Kidney tubule cell (primary cell): ENCODE measurements around the gene SPTY2D1.
"Not testable (repeated sequence)": the region's sequence is repeated elsewhere in the genome, so short reads cannot be mapped to it uniquely, and the experiment has no call there.

ENCODE experiments used
- DNase-seq: peaks from one replicate; pipeline ENCODE4 v3.0.0-alpha.2; 2018; ENCODE audit warnings: low spot score

The SPTY2D1 gene, protein sequence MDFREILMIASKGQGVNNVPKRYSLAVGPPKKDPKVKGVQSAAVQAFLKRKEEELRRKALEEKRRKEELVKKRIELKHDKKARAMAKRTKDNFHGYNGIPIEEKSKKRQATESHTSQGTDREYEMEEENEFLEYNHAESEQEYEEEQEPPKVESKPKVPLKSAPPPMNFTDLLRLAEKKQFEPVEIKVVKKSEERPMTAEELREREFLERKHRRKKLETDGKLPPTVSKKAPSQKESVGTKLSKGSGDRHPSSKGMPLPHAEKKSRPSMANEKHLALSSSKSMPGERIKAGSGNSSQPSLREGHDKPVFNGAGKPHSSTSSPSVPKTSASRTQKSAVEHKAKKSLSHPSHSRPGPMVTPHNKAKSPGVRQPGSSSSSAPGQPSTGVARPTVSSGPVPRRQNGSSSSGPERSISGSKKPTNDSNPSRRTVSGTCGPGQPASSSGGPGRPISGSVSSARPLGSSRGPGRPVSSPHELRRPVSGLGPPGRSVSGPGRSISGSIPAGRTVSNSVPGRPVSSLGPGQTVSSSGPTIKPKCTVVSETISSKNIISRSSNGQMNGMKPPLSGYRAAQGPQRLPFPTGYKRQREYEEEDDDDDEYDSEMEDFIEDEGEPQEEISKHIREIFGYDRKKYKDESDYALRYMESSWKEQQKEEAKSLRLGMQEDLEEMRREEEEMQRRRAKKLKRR

DNA sequence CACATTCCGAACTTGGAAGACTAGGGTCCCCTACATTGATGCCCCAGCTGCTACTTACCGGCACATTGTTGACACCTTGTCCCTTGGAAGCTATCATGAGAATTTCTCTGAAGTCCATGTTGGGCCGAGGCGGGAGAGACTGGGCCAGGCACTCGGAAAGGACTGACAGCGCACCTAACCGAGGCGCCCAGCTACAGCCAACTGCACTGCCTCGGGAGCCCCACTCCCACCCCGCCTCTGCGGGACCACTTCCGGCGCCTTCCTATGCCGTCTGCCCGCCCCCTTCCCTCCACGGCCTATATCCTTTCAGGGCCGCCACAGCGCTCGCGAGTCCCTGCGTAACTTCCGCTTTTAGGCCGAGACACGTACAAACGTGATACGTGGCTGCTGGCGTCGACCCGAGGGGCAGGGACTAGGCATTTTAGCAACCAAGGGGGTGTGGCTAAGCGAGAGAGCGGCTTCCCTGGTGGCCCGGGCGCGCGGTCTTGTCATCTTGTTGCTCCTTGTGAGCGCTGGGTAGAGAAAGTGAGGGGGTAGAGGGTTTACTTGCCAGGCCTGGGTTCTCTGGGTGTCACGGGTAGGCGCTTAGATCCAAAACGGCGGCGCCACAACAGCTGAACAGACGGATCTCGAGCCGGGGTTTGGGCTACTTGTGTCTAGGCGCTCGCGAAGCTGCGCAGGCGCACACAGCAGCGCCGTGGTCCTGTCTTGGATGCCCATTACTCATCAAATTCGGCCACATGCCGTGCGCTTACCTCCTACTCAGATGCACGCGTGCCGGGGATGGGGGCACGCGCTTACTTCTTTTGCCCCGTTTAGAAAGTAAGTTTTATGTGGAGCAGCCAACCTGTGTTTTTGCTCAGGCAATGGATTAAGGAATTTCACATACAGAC is at the start of gene SPTY2D1:
Gene SPTY2D1 (minus strand): TSS at position 203 of the 893 bp plus-strand sequence. CDS start 85 bp downstream, at position 118.
- peak; percentile 99 for DNase-seq

DNA sequence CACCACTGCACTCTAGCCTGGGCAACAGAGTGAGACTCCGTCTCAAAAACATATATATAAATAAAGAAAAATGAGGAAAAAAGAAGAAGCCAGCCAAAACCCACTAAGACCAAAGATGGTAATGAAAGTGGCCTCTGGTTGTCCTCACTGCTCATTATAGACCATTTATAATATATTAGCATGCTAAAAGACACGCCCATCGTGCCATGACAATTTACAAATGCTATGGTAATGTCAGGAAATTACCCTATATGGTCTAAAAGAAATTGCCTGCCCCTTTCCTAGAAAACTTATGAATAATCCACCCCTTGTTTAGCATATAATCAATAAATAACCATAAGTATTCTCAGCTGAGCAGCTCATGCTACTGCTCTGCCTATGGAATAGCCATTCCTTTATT is 48.3 kb upstream of the SPTY2D1 start:
- DNase-seq: no peak

DNA sequence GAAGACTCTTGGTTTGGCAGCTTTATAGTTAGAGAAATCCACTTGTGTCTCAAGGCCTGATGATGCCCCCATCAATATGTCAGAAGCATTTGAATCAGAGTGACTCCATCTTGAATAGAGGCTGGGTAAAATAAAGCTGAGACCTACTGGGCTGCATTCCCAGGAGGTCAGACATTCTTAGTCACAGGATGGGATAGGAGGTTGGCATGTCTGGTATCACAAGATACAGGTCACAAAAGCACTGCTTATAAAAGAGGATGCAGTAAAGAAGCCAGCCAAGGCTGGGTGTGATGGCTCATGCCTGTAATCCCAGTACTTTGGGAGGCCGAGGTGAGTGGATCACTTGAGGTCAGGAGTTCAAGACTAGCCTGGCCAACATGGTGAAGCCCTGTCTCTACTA is 47.8 kb upstream of the SPTY2D1 start:
- peak; percentile 64 for DNase-seq

DNA sequence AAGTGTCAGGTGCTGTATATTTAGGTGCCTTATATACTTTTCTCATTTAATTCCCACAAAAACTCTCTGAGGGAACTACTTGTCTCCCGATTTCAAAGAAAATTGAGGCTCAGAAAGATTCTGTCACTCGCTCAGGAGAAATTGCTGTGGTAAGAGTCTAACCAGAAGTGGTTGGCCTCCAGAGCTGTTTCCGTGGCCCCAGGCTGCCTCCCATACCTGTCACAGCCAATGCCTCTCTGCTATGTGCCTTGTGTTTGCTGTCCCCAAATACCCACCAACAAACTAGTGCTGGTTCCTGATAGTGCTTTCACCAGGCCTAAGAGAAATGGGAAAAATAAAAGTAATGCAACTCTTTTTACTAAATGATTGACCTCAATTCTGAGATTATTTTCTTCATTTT is 43.4 kb upstream of the SPTY2D1 start:
- peak; percentile 51 for DNase-seq

DNA sequence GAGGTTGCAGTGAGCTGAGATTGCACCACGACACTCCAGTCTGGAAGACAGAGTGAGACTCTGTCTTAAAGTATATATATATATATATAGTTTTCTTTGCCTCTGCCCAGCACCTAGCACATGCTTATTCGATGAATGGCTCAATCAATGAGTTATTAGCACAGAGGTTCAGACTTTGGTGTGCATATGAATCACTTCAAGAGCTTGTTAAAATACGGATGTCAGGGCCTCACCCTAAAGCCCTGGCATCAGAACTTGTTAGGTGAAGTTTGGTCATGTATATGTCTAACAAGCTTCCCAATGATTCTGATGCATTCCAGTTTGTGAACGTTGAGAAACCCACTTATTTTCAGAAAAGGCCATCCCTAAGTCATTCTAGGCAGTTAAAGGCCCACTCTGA is 42.7 kb upstream of the SPTY2D1 start:
- DNase-seq: peak; percentile 26

DNA sequence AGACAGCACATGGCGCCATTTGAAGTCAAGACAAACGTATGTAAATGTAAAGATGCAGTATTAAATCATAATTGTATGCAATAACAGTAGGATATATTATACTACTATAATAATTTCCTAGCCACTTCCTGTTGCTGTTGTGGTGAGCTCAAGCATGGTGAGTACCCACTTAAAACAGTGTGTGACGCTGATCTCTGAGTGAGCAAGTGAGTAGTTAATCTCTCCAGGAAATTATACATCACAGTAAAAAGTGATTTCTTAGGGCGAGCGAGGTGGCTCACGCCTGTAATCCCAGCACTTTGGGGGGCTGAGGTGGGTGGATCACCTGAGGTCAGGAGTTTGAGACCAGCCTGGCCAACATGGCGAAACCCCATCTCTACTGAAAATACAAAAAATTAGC is 38.1 kb upstream of the SPTY2D1 start:
- not testable (repeated sequence) for DNase-seq

DNA sequence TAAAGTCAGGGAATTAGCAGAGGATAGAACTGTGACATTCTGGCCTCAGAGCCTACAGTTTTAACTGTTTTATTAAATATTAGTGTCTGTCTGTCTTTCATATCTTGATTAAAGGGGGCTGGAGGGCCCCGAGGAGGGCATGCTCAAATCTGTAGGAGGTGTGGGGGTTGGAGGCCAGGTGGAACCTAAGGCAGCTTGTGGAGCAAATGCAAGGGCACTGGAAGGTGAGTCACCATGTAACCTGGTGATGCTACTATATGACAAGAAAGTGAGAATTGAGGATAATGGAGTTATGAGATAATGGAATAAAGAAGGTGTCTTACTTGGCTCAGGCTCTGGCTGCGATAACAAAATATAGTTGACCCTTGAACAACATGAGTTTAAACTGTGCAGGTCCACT is 37.1 kb upstream of the SPTY2D1 start:
- no peak for DNase-seq

DNA sequence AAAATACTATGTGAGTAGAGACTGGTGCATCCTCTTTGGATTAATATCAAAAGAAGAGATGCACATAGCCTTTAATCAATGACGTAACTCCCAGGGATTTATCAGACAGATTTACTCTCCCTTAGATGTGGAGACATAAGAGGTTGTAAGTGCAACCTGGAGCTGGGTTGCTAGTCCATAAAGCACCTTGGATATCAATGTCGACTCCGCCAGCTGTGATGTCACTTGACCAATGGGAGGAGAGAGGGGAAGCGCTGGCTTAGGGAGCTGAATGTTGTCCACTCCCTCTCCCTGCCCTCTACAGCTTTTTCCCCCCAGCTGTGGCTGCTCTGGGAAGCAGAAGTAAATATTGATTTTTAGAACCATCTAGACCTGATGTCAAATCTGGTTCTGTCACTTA is 35.6 kb upstream of the SPTY2D1 start:
- DNase-seq: no peak

DNA sequence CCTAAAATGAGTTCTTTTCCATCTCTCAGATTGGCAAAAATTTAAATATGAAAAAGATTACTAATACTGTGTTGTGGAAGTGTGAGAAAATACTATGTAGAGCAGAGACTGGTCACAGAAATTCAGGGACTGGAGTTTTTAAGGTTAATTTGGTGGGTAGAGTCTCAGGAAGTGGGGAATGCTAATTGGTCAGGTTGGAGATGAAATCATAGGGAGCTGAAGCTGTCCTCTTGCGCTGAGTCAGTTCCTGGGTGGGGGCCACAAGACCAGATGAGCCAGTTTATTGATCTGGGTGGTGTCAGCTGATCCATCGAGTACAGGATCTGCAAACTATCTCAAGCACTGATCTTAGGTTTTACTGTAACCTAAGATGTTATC is 35.1 kb upstream of the SPTY2D1 start:
- DNase-seq: peak; percentile 53

DNA sequence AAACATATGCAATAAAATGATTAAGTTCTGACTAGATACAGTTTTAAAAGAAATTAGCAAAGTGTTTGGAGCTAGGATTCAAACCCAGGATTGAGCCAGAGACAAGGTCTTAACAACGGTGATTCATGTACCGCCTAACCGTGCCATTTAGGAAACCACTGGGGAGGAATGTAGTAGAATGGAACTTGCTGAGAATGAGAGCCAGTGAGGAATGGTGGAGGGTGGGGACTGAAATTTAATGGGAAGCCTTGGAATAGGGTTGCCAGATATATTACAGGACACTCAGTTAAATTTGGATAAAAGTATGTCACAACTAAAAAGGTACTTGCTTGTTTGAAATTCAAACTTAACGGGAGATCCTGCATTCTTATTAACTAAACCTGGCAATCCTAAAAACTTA is 34.0 kb upstream of the SPTY2D1 start:
- DNase-seq: peak; percentile 22

DNA sequence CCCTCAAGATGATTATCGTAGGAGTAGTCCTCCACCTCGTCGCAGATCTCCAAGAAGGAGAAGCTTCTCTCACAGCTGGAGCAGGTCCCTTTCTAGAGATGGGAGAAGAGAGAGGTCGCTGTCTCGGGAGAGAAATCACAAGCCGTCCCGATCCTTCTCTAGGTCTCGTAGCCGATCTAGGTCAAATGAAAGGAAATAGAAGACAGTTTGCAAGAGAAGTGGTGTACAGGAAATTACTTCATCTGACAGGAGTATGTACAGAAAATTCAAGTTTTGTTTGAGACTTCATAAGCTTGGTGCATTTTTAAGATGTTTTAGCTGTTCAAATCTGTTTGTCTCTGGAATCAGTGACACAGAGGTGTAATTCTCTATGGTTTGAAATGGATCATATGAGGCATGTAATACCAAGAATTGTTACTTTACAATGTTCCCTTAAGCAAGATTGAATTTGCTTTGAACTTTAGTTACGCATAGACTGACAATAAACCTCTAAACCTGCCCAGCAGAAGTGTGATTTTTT is 31.3 kb upstream of the SPTY2D1 start:
- not testable (repeated sequence) for DNase-seq

DNA sequence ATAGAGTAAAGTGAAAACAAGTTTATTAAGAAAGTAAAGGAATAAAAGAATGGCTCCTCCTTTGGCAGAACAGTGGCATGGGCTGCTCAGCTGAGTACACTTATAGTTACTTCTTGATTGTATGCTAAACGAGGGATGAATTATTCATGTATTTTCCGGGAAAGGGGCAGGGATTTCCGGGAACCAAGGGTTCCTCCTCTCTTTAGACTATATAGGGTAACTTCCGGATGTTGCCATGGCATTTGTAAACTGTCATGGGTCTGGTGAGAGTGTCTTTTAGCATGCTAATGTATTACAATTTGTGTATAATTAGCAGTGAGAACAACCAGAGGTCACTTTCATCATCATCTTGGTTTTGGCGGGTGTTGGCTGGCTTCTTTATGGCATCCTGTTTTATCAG is 23.5 kb upstream of the SPTY2D1 start:
- DNase-seq: no peak

DNA sequence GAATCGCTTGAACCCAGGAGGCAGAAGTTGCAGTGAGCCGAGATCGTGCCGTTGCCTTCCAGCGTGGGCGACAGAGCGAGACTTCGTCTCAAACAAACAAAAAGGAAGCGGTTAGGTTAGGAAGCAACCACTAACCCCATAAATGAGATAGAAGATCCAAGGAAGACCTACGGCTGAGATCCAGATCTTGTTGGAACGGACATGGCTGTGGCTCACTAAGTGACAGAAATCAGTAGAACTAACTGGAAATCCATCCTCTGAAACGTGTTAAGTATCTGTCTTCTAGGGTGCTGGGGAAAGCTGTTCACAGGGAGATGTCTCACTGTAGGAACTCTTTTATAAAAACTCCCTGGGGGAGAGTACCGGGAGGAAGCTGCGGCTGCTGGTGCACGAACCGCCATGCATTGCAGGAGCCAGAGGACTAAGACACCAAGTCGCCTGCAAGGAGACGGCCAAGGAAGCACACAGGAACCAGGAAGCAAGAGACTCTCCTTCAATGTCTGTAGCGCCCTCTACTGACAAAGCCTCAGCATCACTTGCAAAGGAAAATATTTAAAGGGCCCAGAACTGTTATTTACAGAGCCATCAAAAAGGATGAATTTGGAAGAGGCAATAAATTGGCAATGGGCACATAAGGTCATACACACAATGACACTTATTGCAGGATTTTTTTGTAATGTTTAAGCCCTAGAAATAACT is 16.9 kb upstream of the SPTY2D1 start:
- peak; percentile 69 for DNase-seq

DNA sequence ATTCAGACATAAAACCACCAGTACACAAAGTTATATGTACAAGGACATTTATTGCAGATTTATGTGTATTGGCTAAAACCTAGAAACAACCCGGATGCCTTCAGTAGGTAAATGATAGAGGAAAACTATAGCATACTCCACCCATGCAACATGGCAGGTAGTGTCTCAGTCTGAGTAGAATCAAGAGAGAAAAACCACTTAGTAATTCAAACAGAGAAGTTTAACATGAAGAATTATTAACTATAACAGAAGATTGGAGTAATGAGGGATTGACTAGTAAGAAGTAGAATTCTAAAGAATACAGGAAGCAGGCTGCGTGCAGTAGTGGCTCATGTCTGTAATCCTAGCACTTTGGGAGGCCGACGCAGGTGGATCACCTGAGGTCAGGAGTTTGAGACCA is 16.2 kb upstream of the SPTY2D1 start:
- no peak for DNase-seq

DNA sequence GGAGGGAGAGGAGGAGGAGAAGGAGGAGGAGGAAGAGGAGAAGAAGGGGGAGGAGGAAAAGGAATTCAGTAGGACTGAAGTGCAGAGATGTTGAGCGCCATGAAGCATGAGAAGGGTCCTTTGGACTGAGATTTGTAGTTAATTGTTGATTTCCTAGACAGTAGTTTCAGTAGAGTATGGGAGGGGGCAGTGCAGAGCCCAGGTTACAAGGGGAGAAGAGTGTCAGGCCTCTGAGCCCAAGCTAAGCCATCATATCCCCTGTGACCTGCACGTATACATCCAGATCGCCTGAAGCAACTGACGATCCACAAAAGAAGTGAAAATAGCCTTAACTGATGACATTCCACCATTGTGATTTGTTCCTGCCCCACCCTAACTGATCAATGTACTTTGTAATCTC is 8.9 kb upstream of the SPTY2D1 start:
- DNase-seq: not testable (repeated sequence)

DNA sequence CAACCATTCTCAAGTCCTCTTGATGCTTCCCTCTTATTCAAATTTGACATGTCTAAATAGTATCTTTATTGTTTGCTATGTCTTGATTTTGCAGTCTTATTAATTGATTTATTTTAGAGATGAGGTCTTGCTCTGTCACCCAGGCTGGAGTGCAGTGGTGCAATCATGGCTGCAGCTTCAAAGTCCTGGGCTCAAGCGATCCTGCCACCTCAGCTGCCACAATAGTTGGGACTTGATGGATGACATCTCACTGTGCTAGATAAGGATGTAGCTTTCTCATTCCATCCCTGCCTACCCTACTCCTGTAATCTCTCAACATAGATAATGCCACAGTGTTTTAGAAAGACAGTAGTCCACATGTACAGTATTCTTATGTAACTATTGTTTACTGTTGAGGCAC is 7.5 kb upstream of the SPTY2D1 start:
- DNase-seq: no peak

DNA sequence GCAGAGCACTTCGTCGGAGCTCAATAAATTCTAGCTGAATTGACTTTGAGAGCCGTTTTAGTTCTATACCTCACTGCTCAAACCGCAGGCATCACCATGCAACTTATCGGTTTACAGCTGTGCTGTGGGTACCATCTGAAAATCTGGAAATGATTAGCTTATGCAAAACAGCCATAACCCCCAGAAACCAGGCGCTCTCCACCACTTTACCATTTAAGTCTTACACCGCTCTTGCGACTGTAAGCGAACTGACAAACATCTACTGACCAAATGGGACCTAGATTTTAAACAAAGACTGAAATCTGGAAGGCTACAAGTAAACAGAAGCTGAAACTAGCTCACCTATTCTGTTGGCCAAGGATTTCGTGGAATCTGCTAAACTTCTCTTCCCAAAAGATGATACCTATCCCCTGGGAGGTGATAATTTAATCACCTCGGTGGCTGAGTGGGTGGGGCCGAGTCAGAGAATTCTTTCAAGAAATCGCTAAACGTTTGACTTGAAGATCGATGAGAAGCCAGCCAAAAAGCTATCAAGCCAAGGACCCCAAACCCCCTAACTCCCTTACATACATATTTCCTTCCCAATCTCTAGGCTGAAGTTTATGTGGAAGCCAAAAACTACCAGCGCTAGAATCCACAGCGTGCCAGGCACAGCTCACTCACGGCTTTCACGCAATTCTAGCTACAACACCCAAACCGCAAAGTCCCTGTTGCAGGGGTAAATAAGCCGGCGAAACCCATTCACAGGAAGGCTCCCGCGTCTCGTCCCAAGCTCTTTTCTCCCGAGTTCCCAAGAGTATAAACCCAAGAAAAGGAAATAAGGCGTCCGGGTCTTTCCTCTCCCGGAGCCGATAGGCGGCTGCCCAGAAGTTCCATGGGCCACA is 644 bp downstream of the SPTY2D1 start:
- DNase-seq: peak; percentile 12

DNA sequence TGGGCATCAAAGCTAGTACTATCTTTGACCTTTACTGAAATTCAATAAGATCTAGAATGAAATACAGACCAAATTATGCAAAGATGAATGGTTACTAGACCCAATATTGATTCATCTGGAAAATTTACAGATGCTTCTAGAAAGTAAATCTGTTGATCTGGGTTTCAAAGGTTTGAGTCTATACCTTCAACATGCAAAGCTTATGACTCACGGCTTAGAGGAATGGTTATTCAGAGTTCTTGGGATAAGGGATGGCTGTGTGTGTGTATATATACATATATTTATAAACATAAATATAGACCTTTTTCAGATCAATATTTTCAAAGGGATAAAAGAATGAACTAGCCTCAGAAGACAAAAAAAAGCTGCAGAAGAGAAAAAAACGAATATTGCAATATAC is 1.3 kb downstream of the SPTY2D1 start:
- DNase-seq: no peak

DNA sequence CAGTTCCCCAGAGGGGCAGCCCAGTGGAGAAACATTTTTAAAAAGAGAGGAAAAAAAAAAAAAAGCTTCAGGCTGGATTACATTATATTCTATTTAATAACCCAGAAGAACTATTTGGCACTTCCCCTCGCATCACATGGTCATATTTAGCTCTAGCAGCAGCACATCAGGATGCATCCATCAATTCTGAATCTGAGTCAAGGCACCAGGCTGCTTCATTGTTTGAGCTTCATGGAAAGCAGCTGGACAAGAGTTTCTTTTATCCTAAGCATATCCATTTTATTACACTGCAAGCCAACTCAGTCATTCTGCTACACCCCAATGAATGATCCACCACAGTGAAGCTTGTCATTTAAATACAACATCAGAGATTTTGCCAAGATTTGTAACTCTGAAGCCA is 10.0 kb downstream of the SPTY2D1 start:
- no peak for DNase-seq

DNA sequence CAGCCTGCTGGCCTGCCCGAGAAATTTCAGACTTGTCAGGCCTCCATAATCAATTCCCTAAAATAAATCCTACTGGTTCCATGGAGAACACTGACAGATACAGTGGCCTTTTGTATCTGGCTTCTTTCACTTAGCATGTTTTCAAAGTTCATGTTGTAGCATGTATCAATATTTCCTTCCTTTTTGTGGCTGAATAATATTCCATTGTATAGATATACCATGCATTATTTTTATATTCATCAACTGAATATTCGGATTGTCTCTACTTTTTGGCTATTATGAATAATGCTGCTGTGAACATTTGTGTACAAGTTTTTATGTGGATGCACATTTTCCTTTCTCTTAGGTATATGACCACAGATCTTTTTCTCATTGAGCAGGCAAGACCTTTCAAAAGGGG is 10.4 kb downstream of the SPTY2D1 start:
- no peak for DNase-seq
